H9 (cell line): ENCODE data around the gene AACS. TPM values are rescaled to one million over a fixed set of nuclear protein-coding genes. Genes with fewer than 3 reads are reported as not detected.

ENCODE experiments used
- DNase-seq: peaks from one replicate; pipeline ENCODE4 v3.0.0-alpha.2; 2017
- H2AFZ ChIP-seq: one replicate; pipeline ENCODE4 v1.6.1; 2013; ENCODE audit warnings: mild to moderate bottlenecking, low read length, control low read depth, moderate library complexity
- H2AK5ac ChIP-seq: 2 replicates; pipeline ENCODE4 v1.6.1; 2013; ENCODE audit warnings: low read length, control low read depth, mixed read lengths; ENCODE audit not compliant: insufficient read length
- H2BK120ac ChIP-seq: one replicate; pipeline ENCODE4 v1.6.1; 2013; ENCODE audit warnings: low read depth, mild to moderate bottlenecking, low read length, control low read depth, inconsistent platforms; ENCODE audit not compliant: poor library complexity, severe bottlenecking
- H2BK12ac ChIP-seq: 2 replicates; pipeline ENCODE4 v1.6.1; 2013; ENCODE audit warnings: low read length, control low read depth, mixed read lengths, low read depth; ENCODE audit not compliant: insufficient read length
- H2BK15ac ChIP-seq: 2 replicates; pipeline ENCODE4 v1.6.1; 2013; ENCODE audit warnings: low read depth, low read length, control low read depth
- H2BK20ac ChIP-seq: one replicate; pipeline ENCODE4 v1.6.1; 2013; ENCODE audit warnings: low read depth, mild to moderate bottlenecking, low read length, control low read depth, inconsistent platforms; ENCODE audit not compliant: poor library complexity, severe bottlenecking
- H2BK5ac ChIP-seq: 2 replicates; pipeline ENCODE4 v1.6.1; 2013; ENCODE audit warnings: low read length, control low read depth, mixed read lengths; ENCODE audit not compliant: insufficient read length
- H3K14ac ChIP-seq: 2 replicates; pipeline ENCODE4 v1.6.1; 2013; ENCODE audit warnings: low read length, control low read depth; ENCODE audit not compliant: insufficient read depth
- H3K18ac ChIP-seq: 2 replicates; pipeline ENCODE4 v1.6.1; 2013; ENCODE audit warnings: low read depth, mild to moderate bottlenecking, mixed read lengths, low read length, control low read depth; ENCODE audit not compliant: insufficient read length
- H3K23ac ChIP-seq: 2 replicates; pipeline ENCODE4 v1.6.1; 2013; ENCODE audit warnings: low read length, control low read depth, mixed read lengths, low read depth; ENCODE audit not compliant: insufficient read length
- H3K23me2 ChIP-seq: 2 replicates; pipeline ENCODE4 v1.6.1; 2013; ENCODE audit warnings: low read depth, mild to moderate bottlenecking, mixed read lengths, low read length, control low read depth; ENCODE audit not compliant: insufficient read length, poor library complexity, severe bottlenecking
- H3K27ac ChIP-seq: 2 replicates; pipeline ENCODE4 v1.5.1; 2013; ENCODE audit warnings: low read length, control low read depth, mixed read lengths, low read depth; ENCODE audit not compliant: insufficient read length
- H3K27me3 ChIP-seq: 2 replicates; pipeline ENCODE4 v1.6.1; 2013; ENCODE audit warnings: low read length, control low read depth, inconsistent platforms; ENCODE audit not compliant: insufficient read depth
- H3K4ac ChIP-seq: 2 replicates; pipeline ENCODE4 v1.6.1; 2013; ENCODE audit warnings: low read depth, mild to moderate bottlenecking, control low read depth, inconsistent platforms, low read length, moderate library complexity
- H3K4me1 ChIP-seq: 2 replicates; pipeline ENCODE4 v1.6.1; 2013; ENCODE audit warnings: low read length, control low read depth, inconsistent platforms; ENCODE audit not compliant: insufficient read depth
- H3K4me2 ChIP-seq: 2 replicates; pipeline ENCODE4 v1.6.1; 2013; ENCODE audit warnings: low read length, control low read depth, mixed read lengths; ENCODE audit not compliant: insufficient read length, insufficient read depth
- H3K56ac ChIP-seq: 2 replicates; pipeline ENCODE4 v1.6.1; 2013; ENCODE audit warnings: low read depth, mild to moderate bottlenecking, mixed read lengths, low read length, control low read depth; ENCODE audit not compliant: insufficient read length
- H3K79me1 ChIP-seq: 2 replicates; pipeline ENCODE4 v1.6.1; 2013; ENCODE audit warnings: low read depth, mild to moderate bottlenecking, moderate library complexity, low read length, control low read depth, inconsistent platforms; ENCODE audit not compliant: insufficient read depth, poor library complexity, severe bottlenecking
- H3K79me2 ChIP-seq: 2 replicates; pipeline ENCODE4 v1.6.1; 2013; ENCODE audit warnings: low read length, control low read depth, inconsistent platforms; ENCODE audit not compliant: insufficient read depth
- H3K9ac ChIP-seq: 2 replicates; pipeline ENCODE4 v1.6.1; 2013; ENCODE audit warnings: low read length, control low read depth, mixed read lengths; ENCODE audit not compliant: insufficient read length; ENCODE audit errors: extremely low read depth
- H3K9me3 ChIP-seq: one replicate; pipeline ENCODE4 v1.6.1; 2013; ENCODE audit warnings: low read depth, low read length, inconsistent platforms; ENCODE audit not compliant: control insufficient read depth
- H3T11ph ChIP-seq: one replicate; pipeline ENCODE4 v1.6.1; 2013; ENCODE audit warnings: mild to moderate bottlenecking, low read length, control low read depth, inconsistent platforms
- H4K20me1 ChIP-seq: one replicate; pipeline ENCODE4 v1.6.1; 2013; ENCODE audit not compliant: control insufficient read depth, insufficient read length, insufficient read depth
- H4K5ac ChIP-seq: 2 replicates; pipeline ENCODE4 v1.6.1; 2013; ENCODE audit warnings: low read depth, mild to moderate bottlenecking, mixed read lengths, low read length, control low read depth; ENCODE audit not compliant: insufficient read length
- H4K8ac ChIP-seq: replicated peaks from 2 replicates; pipeline ENCODE4 v1.6.1; 2013; ENCODE audit warnings: low read length, control low read depth, mixed read lengths, low read depth; ENCODE audit not compliant: insufficient read length
- H4K91ac ChIP-seq: 2 replicates; pipeline ENCODE4 v1.6.1; 2013; ENCODE audit warnings: low read depth, mild to moderate bottlenecking, moderate library complexity, mixed read lengths, low read length, control low read depth; ENCODE audit not compliant: insufficient read length
- H3K27ac Mint-ChIP-seq, 3 experiments: 2 replicates in 2 of 3; 3 replicates in 1 of 3; pipeline ENCODE4 v1.8.0; 2020 to 2021; ENCODE audit warnings: mixed read lengths in 3 of 3, mild to moderate bottlenecking in 1 of 3, moderate library complexity in 1 of 3
- H3K27me3 Mint-ChIP-seq: 2 replicates; pipeline ENCODE4 v1.8.0; 2021; ENCODE audit warnings: low read depth, mild to moderate bottlenecking, moderate library complexity, mixed read lengths
- H3K36me3 Mint-ChIP-seq, 3 experiments: 2 replicates in 2 of 3; 3 replicates in 1 of 3; pipeline ENCODE4 v1.8.0; 2020 to 2021; ENCODE audit warnings: low read depth in 3 of 3, mixed read lengths in 3 of 3; ENCODE audit not compliant: insufficient read depth in 1 of 3
- H3K4me1 Mint-ChIP-seq, 2 experiments: 2 replicates each; pipeline ENCODE4 v1.8.0; 2020; ENCODE audit warnings: mixed read lengths in 2 of 2
- H3K4me3 Mint-ChIP-seq, 2 experiments: 2 replicates in 1 of 2; 3 replicates in 1 of 2; pipeline ENCODE4 v1.8.0; 2020 to 2021; ENCODE audit warnings: mild to moderate bottlenecking in 2 of 2, mixed read lengths in 2 of 2, moderate library complexity in 1 of 2
- H3K9me3 Mint-ChIP-seq, 2 experiments: 2 replicates in 1 of 2; 3 replicates in 1 of 2; pipeline ENCODE4 v1.8.0; 2020; ENCODE audit warnings: mild to moderate bottlenecking in 2 of 2, mixed read lengths in 2 of 2, moderate library complexity in 1 of 2
- CTCF ChIP-seq: fragments of 200-600 bp; sonication (generic); conservative IDR thresholded peaks from 3 replicates; pipeline ENCODE4 v1.8.0; 2021; ENCODE audit warnings: antibody characterized with exemption, mild to moderate bottlenecking
- WGBS: extraction: QIAGEN DNeasy Blood & Tissue Kit; methylation state at CpG from one replicate; pipeline ENCODE4 v1.1.7; 2013; ENCODE audit warnings: missing lambda C conversion rate, low lambda C conversion rate, mixed read lengths; ENCODE audit not compliant: insufficient read length; ENCODE audit errors: extremely low coverage; 5-methylcytosine and 5-hydroxymethylcytosine counted together
- total RNA-seq: library from RNA; stranded (reverse); gene quantifications from 2 replicates; pipeline ENCODE4 v1.2.1, GENCODE V29; 2021

Gene AACS
- total RNA-seq, 1 experiment from 2014 or later = 35.0 TPM

GRCh38 chr12:125183187-125184067 lies 118.2 kb downstream of the AACS start:
- TF ChIP-seq CTCF = peak; percentile 98
- Histone ChIP-seq H2BK20ac (no peak overlapping the region), H3K18ac (no peak overlapping the region), H3K27me3 (no peaks in the 10 kb centered on the region; the same call in 1 of the 2 replicates), H3K14ac (no peak overlapping the region), H3K9me3 (no peaks in the 10 kb centered on the region), H2AK5ac (no peak overlapping the region), H3K4me2 (peak overlapping the region; percentile 46), H2AFZ (no peak overlapping the region), H3K23me2 (peaks cover 28% of the 10 kb centered on the region), H2BK5ac (no peak overlapping the region), H4K5ac (no peak overlapping the region), H2BK15ac (no peak overlapping the region), H4K8ac (no peak overlapping the region), H2BK120ac (no peak overlapping the region), H3K56ac (no peak overlapping the region), H4K20me1 (no peaks in the 10 kb centered on the region), H3K79me1 (no peaks in the 10 kb centered on the region), H4K91ac (no peak overlapping the region), H3K9ac (no peak overlapping the region), H2BK12ac (no peak overlapping the region), H3K27ac (no peak overlapping the region), H3K79me2 (no peaks in the 10 kb centered on the region), H3T11ph (no peak overlapping the region), H3K4ac (no peak overlapping the region), H3K23ac (no peak overlapping the region), H3K4me1 (peaks cover 13% of the 10 kb centered on the region; the same call in 1 of the 2 replicates)
- Mint-ChIP-seq H3K4me1 (peaks cover 35 to 38% of the 10 kb centered on the region in 2 experiments), H3K36me3 (peaks cover 0 to 4% (median 0%) of the 10 kb centered on the region in 3 experiments; a peak in 1 of 7 replicates), H3K9me3 (peaks cover 0 to 4% of the 10 kb centered on the region in 2 experiments), H3K27ac (peak overlapping the region in 1 of 3 experiments; percentile 72; a peak in 1 of 7 replicates), H3K4me3 (peak overlapping the region; percentile 51 to 69; a peak in 4 of 5 replicates), H3K27me3 (peaks cover 74% of the 10 kb centered on the region)
- WGBS = no CpG with 5 or more reads among the region's 27 CpGs
- peak; percentile 89 for DNase-seq
